Ovary (tissue), 3 donors: Measurements from ENCODE around the gene MAD1L1.

Experiments
- EP300 ChIP-seq: sonication (generic); formaldehyde crosslinking; IDR thresholded peaks from one replicate; pipeline ENCODE4 v1.6.1; 2017; ENCODE audit warnings: antibody characterized with exemption
- POLR2A ChIP-seq: fragments of 450-650 bp; IDR thresholded peaks from one replicate; pipeline ENCODE4 v1.6.1; 2017; ENCODE audit warnings: antibody characterized with exemption, mild to moderate bottlenecking, moderate library complexity
- TF ChIP-seq, protein P1 (sequence below), 3 donors: fragments of 450-650 bp in 2 of 3; fragments of 200-600 bp in 1 of 3; IDR thresholded peaks; one replicate each; pipeline versions ENCODE4 v1.5.1 to v1.8.0; 2016 to 2022; ENCODE audit warnings: antibody characterized with exemption in 3 of 3, mild to moderate bottlenecking in 1 of 3
- donor health status: DM: no; HTN: no; CAD: no.

DNA sequence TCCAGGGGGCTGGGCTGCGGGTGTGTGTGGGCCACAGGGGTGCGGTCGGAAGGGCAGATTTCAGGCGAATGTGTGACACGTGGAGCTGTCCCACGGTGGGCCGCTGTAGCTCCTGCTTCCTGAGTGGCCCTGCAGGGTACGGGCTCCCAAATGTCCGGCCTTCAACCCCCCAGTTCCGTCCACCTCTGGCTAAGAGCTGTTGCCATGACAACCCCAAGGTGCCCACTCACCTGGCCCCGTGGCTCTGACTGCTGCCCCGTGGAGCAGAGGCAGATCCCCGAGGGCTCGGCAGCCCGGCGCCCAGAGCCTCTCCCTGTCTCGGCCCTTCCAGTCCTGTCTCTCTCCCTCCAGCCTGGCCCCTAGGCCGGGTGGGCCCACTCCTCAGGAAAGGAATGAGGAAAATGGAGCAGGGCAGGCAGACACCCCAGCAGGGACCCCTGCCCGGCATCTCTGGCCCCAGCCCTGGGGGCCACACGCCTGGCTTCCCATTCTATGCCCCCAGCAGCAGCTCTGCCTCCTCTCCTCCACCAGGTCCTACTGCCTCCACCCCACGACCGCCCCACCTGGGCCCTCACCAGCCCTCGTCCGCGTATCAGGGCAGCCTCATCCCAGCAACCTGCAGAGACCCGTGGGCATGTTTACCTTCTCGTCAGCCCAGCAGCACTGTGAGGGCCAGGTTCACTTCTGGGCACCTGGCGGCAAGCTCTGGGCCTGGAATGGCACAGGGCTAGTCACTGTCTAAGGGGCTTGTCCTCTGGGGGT lies 347.1 kb downstream of the MAD1L1 start:
- TF ChIP-seq, protein P1, sequence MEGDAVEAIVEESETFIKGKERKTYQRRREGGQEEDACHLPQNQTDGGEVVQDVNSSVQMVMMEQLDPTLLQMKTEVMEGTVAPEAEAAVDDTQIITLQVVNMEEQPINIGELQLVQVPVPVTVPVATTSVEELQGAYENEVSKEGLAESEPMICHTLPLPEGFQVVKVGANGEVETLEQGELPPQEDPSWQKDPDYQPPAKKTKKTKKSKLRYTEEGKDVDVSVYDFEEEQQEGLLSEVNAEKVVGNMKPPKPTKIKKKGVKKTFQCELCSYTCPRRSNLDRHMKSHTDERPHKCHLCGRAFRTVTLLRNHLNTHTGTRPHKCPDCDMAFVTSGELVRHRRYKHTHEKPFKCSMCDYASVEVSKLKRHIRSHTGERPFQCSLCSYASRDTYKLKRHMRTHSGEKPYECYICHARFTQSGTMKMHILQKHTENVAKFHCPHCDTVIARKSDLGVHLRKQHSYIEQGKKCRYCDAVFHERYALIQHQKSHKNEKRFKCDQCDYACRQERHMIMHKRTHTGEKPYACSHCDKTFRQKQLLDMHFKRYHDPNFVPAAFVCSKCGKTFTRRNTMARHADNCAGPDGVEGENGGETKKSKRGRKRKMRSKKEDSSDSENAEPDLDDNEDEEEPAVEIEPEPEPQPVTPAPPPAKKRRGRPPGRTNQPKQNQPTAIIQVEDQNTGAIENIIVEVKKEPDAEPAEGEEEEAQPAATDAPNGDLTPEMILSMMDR (IDR thresholded peaks at IDR 0.05) = no peak
- no peak for TF ChIP-seq POLR2A
- no peak for TF ChIP-seq EP300
